Measurements from ENCODE around the gene SAFB.

DNA sequence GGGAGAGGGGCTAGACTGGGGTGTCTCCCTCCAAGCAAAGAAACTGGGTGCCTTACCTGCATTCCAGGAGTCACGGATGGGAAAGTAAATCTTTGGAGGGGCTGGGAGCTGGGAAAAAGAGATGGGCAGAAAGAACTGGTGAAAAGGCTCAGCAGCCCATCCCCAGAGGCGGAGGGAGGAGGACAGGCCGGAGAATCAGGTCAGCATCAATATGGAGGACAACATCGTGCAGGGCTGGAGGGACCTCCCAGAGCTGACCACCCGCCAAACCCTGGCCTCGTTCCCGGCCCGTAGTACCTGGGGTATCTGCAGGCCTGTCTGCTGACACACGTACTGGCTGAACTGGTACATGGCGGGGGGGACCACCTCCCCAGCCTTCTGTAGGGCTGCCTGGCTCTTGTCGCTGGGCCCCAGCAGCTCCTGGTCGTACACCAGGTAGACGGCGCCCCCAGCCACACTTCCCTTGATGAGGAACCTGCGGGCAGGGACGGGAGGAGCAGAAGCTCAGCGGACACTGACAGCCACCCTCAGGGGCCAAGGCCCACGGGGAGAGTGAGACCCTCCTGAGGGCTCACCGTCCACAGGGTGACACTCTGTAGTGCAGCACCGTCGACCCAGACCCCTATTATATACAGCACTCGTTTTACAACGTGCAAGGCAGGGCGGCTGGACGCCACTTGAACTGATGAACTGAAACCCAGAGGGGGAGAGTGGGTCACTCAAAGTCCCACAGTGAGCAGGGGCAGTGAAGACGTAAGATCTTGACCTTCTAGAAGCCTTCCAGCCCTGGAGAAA is 56.6 kb downstream of the SAFB start:
- TF ChIP-seq, protein P1, sequence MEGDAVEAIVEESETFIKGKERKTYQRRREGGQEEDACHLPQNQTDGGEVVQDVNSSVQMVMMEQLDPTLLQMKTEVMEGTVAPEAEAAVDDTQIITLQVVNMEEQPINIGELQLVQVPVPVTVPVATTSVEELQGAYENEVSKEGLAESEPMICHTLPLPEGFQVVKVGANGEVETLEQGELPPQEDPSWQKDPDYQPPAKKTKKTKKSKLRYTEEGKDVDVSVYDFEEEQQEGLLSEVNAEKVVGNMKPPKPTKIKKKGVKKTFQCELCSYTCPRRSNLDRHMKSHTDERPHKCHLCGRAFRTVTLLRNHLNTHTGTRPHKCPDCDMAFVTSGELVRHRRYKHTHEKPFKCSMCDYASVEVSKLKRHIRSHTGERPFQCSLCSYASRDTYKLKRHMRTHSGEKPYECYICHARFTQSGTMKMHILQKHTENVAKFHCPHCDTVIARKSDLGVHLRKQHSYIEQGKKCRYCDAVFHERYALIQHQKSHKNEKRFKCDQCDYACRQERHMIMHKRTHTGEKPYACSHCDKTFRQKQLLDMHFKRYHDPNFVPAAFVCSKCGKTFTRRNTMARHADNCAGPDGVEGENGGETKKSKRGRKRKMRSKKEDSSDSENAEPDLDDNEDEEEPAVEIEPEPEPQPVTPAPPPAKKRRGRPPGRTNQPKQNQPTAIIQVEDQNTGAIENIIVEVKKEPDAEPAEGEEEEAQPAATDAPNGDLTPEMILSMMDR (IDR thresholded peaks at IDR 0.05): no peak
- TF ChIP-seq POLR2A (IDR thresholded peaks at IDR 0.05): no peak

All from esophagus squamous epithelium (tissue), 4 donors.